ENCODE data around the gene THAP4. TPM values are rescaled to one million over a fixed set of nuclear protein-coding genes. Genes with fewer than 3 reads are reported as not detected.

THAP4 gene
- 10 to 100 TPM; 32.3 to 37.4 TPM for total RNA-seq

- H3K4me3 Mint-ChIP-seq: peak within 1 kb of the TSS; percentile 90
- DNase-seq (peak; percentile 81), ATAC-seq (peak; percentile 76)
- H3K27ac Mint-ChIP-seq: peak within 1 kb of the TSS; percentile 94
- H3K27me3 Mint-ChIP-seq (ENCODE audit: low read depth): no peaks in the 10 kb centered on the region
- H3K4me1 Mint-ChIP-seq (ENCODE audit: low read depth): peaks cover 49% of the 10 kb centered on the region
- H3K36me3 Mint-ChIP-seq (ENCODE audit: low read depth): peaks cover 40% of the 10 kb centered on the region
- ChIA-PET CTCF (interaction anchor here (0.6 to 1.7 kb wide), 7 partner anchors 13 to 322 kb away, joined by 3 to 6 read pairs (median 4); partner anchors contain the start of genes HDLBP, ING5 and SEPTIN2), POLR2A (interaction anchor here (1.0 to 2.3 kb wide), 3 partner anchors 11 to 22 kb away, joined by 3 to 12 read pairs (median 6); no protein-coding TSS in a partner anchor)
- no peaks in the 10 kb centered on the region for H3K9me3 Mint-ChIP-seq (ENCODE audit: insufficient read depth)
Measured at GRCh38 chr2:241637018-241637794, at the start of gene THAP4, which contains the start of gene ATG4B. Gene THAP4, minus strand, starts transcription at chr2:241637158. Its CDS starts 141 bp downstream, at chr2:241637017. Gene ATG4B, plus strand, starts transcription at chr2:241637693. Its CDS starts 22 bp downstream, at chr2:241637715.

- H3K36me3 Mint-ChIP-seq (ENCODE audit: low read depth): peaks cover 47% of the 10 kb centered on the region
- ATAC-seq (peak; percentile 17), DNase-seq (no peak)
- H3K4me3 Mint-ChIP-seq: peak overlapping the region; percentile 90
- no peaks in the 10 kb centered on the region for H3K9me3 Mint-ChIP-seq (ENCODE audit: insufficient read depth)
- POLR2A ChIA-PET: interaction anchor here (0.7 to 3.4 kb wide), 8 partner anchors 11 to 371 kb away, joined by 3 to 31 read pairs (median 4); partner anchors contain the start of gene ING5
- CTCF ChIA-PET: interaction anchor here (1.2 to 3.2 kb wide), 5 partner anchors 11 to 193 kb away, joined by 3 to 24 read pairs (median 6); partner anchors contain the start of genes D2HGDH and ING5
- H3K4me1 Mint-ChIP-seq (ENCODE audit: low read depth): peaks cover 44% of the 10 kb centered on the region
- H3K27ac Mint-ChIP-seq: peak overlapping the region; percentile 90
- no peaks in the 10 kb centered on the region for H3K27me3 Mint-ChIP-seq (ENCODE audit: low read depth)
Measured at GRCh38 chr2:241686324-241686649, 49.3 kb upstream of the THAP4 start.

- H3K4me3 Mint-ChIP-seq: no peak overlapping the region
- peaks cover 81% of the 10 kb centered on the region for H3K36me3 Mint-ChIP-seq (ENCODE audit: low read depth)
- ChIA-PET CTCF (no interaction called here), POLR2A (no interaction called here)
- no peaks in the 10 kb centered on the region for H3K27me3 Mint-ChIP-seq (ENCODE audit: low read depth)
- H3K9me3 Mint-ChIP-seq (ENCODE audit: insufficient read depth): no peaks in the 10 kb centered on the region
- peaks cover 30% of the 10 kb centered on the region for H3K4me1 Mint-ChIP-seq (ENCODE audit: low read depth)
- ATAC-seq (no peak), DNase-seq (no peak)
- no peak overlapping the region for H3K27ac Mint-ChIP-seq
Measured at GRCh38 chr2:241680827-241681599, 44.1 kb upstream of the THAP4 start.

- Mint-ChIP-seq H3K27ac (no peak overlapping the region), H3K4me1 (ENCODE audit: low read depth) (peaks cover 22% of the 10 kb centered on the region), H3K27me3 (ENCODE audit: low read depth) (no peaks in the 10 kb centered on the region), H3K36me3 (ENCODE audit: low read depth) (peaks cover 82% of the 10 kb centered on the region), H3K9me3 (ENCODE audit: insufficient read depth) (no peaks in the 10 kb centered on the region), H3K4me3 (no peak overlapping the region)
- DNase-seq (no peak), ATAC-seq (no peak)
- CTCF ChIA-PET: interaction anchor here (0.9 kb wide), 1 partner anchor 22 kb away, joined by 3 read pairs; the partner anchor contains the start of gene ING5
- POLR2A ChIA-PET: interaction anchor here (0.8 kb wide), 1 partner anchor 9 kb away, joined by 3 read pairs; no protein-coding TSS in a partner anchor
Measured at GRCh38 chr2:241680044-241680443, 43.1 kb upstream of the THAP4 start.

- H3K9me3 Mint-ChIP-seq (ENCODE audit: insufficient read depth): no peaks in the 10 kb centered on the region
- no peak overlapping the region for H3K27ac Mint-ChIP-seq
- peaks cover 77% of the 10 kb centered on the region for H3K36me3 Mint-ChIP-seq (ENCODE audit: low read depth)
- H3K4me3 Mint-ChIP-seq: no peak overlapping the region
- ChIA-PET CTCF (interaction anchor here (0.9 kb wide), 1 partner anchor 23 kb away, joined by 3 read pairs; the partner anchor contains the start of gene ING5), POLR2A (no interaction called here)
- ATAC-seq: no peak
- no peaks in the 10 kb centered on the region for H3K27me3 Mint-ChIP-seq (ENCODE audit: low read depth)
- DNase-seq: no peak
- H3K4me1 Mint-ChIP-seq (ENCODE audit: low read depth): peaks cover 17% of the 10 kb centered on the region
Measured at GRCh38 chr2:241678784-241679540, 42.0 kb upstream of the THAP4 start.

GRCh38 chr2:241678307-241678706 lies 41.3 kb upstream of the THAP4 start:
- ATAC-seq (no peak), DNase-seq (no peak)
- ChIA-PET POLR2A (no interaction called here), CTCF (no interaction called here)
- H3K27ac Mint-ChIP-seq: no peak overlapping the region
- H3K27me3 Mint-ChIP-seq (ENCODE audit: low read depth): no peaks in the 10 kb centered on the region
- no peaks in the 10 kb centered on the region for H3K9me3 Mint-ChIP-seq (ENCODE audit: insufficient read depth)
- H3K36me3 Mint-ChIP-seq (ENCODE audit: low read depth): peaks cover 72% of the 10 kb centered on the region
- peaks cover 22% of the 10 kb centered on the region for H3K4me1 Mint-ChIP-seq (ENCODE audit: low read depth)
- no peak overlapping the region for H3K4me3 Mint-ChIP-seq

GRCh38 chr2:241677392-241677791 lies 40.4 kb upstream of the THAP4 start:
- H3K27ac Mint-ChIP-seq: no peak overlapping the region
- peaks cover 28% of the 10 kb centered on the region for H3K4me1 Mint-ChIP-seq (ENCODE audit: low read depth)
- ChIA-PET CTCF (interaction anchor here (0.7 kb wide), 1 partner anchor 62 kb away, joined by 3 read pairs; no protein-coding TSS in a partner anchor), POLR2A (no interaction called here)
- no peaks in the 10 kb centered on the region for H3K27me3 Mint-ChIP-seq (ENCODE audit: low read depth)
- no peak overlapping the region for H3K4me3 Mint-ChIP-seq
- peaks cover 68% of the 10 kb centered on the region for H3K36me3 Mint-ChIP-seq (ENCODE audit: low read depth)
- DNase-seq (no peak), ATAC-seq (no peak)
- no peaks in the 10 kb centered on the region for H3K9me3 Mint-ChIP-seq (ENCODE audit: insufficient read depth)

- H3K27ac Mint-ChIP-seq: no peak overlapping the region
- H3K4me3 Mint-ChIP-seq: no peak overlapping the region
- H3K36me3 Mint-ChIP-seq (ENCODE audit: low read depth): peaks cover 63% of the 10 kb centered on the region
- CTCF ChIA-PET: no interaction called here
- POLR2A ChIA-PET: no interaction called here
- no peaks in the 10 kb centered on the region for H3K9me3 Mint-ChIP-seq (ENCODE audit: insufficient read depth)
- ATAC-seq (no peak), DNase-seq (no peak)
- peaks cover 27% of the 10 kb centered on the region for H3K4me1 Mint-ChIP-seq (ENCODE audit: low read depth)
- H3K27me3 Mint-ChIP-seq (ENCODE audit: low read depth): no peaks in the 10 kb centered on the region
Measured at GRCh38 chr2:241676665-241677064, 39.7 kb upstream of the THAP4 start.

- CTCF ChIA-PET: interaction anchor here (1.2 kb wide), 1 partner anchor 11 kb away, joined by 5 read pairs; the partner anchor contains the start of gene DTYMK
- H3K36me3 Mint-ChIP-seq (ENCODE audit: low read depth): peaks cover 61% of the 10 kb centered on the region
- H3K27me3 Mint-ChIP-seq (ENCODE audit: low read depth): no peaks in the 10 kb centered on the region
- DNase-seq: no peak
- H3K4me1 Mint-ChIP-seq (ENCODE audit: low read depth): peaks cover 22% of the 10 kb centered on the region
- no peak overlapping the region for H3K27ac Mint-ChIP-seq
- no peak for ATAC-seq
- no peak overlapping the region for H3K4me3 Mint-ChIP-seq
- H3K9me3 Mint-ChIP-seq (ENCODE audit: insufficient read depth): no peaks in the 10 kb centered on the region
- POLR2A ChIA-PET: interaction anchor here (0.6 to 1.7 kb wide), 2 partner anchors 11 to 155 kb away, joined by 3 to 9 read pairs; partner anchors contain the start of gene DTYMK
Measured at GRCh38 chr2:241675885-241676284, 38.9 kb upstream of the THAP4 start.

GRCh38 chr2:241673797-241674725 lies 37.1 kb upstream of the THAP4 start:
- CTCF ChIA-PET: no interaction called here
- H3K27ac Mint-ChIP-seq: peak overlapping the region; percentile 80
- DNase-seq: no peak
- peaks cover 45% of the 10 kb centered on the region for H3K36me3 Mint-ChIP-seq (ENCODE audit: low read depth)
- H3K9me3 Mint-ChIP-seq (ENCODE audit: insufficient read depth): no peaks in the 10 kb centered on the region
- no peaks in the 10 kb centered on the region for H3K27me3 Mint-ChIP-seq (ENCODE audit: low read depth)
- ATAC-seq: no peak
- H3K4me3 Mint-ChIP-seq: no peak overlapping the region
- H3K4me1 Mint-ChIP-seq (ENCODE audit: low read depth): peaks cover 19% of the 10 kb centered on the region
- POLR2A ChIA-PET: no interaction called here
